ENCODE results near the gene TFR2. TPM values are rescaled to one million over a fixed set of nuclear protein-coding genes. Genes with fewer than 3 reads are reported as not detected.

The TFR2 gene
- total and polyA plus RNA-seq, 8 donors = 0.67 to 2.6 (median 1.2) TPM

DNA sequence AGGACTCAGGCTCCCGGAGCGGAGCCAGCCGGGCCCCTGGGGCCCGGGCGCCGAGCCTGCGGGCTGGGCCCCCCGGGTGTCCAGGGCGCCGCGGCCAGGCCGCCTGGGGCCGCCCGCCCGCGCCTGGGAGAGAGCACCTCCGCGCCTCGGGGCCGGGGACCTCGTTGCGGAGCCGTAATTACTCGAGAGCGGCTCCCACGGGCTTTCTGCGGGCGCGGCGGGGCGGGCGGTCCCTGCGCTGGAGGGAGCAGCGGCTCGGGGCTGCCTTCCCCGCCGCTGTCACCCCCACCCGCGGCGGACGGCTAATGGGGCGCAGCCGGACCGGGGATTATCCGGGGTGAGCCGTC is 33.7 kb upstream of the TFR2 start:
- Histone ChIP-seq H3K4me1 (peaks cover 5 to 50% of the 10 kb centered on the region in 2 donors), H3K4me3 (peak overlapping the region; percentile 91 to 95), H3K9me3 (no peaks in the 10 kb centered on the region), H3K36me3 (peaks cover 0 to 39% of the 10 kb centered on the region in 2 donors), H3K27ac (peak overlapping the region; percentile 96 to 98), H3K27me3 (no peaks in the 10 kb centered on the region)
- DNase-seq (peak in 1 of 4 donors; percentile 90), ATAC-seq (no peak)
- intact Hi-C loops (cut with DNase I) = no loop called here
- TF ChIP-seq, protein P1, sequence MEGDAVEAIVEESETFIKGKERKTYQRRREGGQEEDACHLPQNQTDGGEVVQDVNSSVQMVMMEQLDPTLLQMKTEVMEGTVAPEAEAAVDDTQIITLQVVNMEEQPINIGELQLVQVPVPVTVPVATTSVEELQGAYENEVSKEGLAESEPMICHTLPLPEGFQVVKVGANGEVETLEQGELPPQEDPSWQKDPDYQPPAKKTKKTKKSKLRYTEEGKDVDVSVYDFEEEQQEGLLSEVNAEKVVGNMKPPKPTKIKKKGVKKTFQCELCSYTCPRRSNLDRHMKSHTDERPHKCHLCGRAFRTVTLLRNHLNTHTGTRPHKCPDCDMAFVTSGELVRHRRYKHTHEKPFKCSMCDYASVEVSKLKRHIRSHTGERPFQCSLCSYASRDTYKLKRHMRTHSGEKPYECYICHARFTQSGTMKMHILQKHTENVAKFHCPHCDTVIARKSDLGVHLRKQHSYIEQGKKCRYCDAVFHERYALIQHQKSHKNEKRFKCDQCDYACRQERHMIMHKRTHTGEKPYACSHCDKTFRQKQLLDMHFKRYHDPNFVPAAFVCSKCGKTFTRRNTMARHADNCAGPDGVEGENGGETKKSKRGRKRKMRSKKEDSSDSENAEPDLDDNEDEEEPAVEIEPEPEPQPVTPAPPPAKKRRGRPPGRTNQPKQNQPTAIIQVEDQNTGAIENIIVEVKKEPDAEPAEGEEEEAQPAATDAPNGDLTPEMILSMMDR (IDR thresholded peaks at IDR 0.05) = no peak

DNA sequence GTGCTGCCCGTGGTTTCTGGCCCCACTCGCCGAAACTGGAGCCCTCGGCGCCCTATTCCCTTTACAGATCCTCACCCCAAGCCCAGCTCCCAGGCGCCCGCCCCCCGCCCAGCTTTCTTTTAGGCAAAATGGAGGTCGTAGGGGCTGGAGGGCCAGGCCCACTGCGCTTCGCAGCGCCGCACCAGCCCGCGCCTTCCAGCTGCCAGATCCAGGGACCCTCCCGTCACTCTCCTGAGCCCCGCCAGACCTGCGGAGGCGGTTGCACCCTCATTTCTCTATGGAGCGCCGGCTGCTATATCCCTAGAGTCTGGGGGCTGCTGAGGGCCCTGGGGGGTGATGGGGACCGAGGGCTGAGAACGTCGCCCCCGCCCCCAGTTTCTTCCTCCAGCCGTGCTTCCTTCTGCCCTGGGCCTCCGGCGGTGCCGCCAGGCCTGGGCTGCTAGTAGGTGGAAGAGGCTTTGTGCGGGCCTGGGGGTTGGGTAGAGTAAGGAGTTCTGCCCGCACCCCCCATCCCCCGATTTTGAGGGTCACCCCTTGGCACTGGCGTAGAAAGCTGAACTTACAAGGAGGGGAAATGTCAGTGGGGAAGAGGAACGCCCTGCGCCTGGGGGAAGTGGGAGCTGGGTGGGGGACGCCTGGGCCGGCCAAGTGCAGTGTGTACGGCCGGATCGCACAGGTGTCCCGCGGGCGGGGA is 33.2 kb upstream of the TFR2 start:
- Histone ChIP-seq H3K36me3 (peaks cover 0 to 34% of the 10 kb centered on the region in 2 donors), H3K4me1 (peaks cover 5 to 45% of the 10 kb centered on the region in 2 donors), H3K27me3 (no peaks in the 10 kb centered on the region), H3K4me3 (peak overlapping the region; percentile 91 to 95), H3K9me3 (no peaks in the 10 kb centered on the region), H3K27ac (peak overlapping the region; percentile 96 to 98)
- DNase-seq = no peak
- TF ChIP-seq, protein P1 (IDR thresholded peaks at IDR 0.05) = no peak
- ATAC-seq = no peak
- intact Hi-C loops (cut with DNase I) = no loop called here

DNA sequence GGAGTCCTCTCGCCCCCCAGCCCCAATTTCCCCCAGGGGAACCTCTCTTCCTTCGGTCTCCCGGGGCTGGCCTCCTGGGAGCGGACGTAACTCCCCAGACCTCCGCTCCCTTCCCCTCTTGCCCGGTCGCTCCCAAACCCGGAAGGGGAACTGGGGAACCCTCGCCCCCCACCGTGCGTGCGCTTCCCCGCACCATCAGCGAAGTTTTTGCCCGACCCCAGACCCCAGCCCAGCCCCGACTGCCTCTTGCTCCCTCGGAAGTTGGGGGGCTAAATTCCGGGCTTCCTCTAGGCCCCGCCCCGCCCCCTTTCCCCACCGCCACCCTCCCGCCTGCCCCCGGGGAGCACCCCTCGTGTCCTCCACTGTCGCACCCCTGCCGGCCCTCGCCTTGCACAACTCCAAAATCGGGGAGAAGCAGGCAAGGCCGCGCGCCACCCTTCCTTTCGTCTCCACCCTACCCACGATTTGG is 32.6 kb upstream of the TFR2 start:
- Histone ChIP-seq H3K27ac (peak overlapping the region; percentile 96 to 98), H3K27me3 (no peaks in the 10 kb centered on the region), H3K36me3 (peaks cover 0 to 28% of the 10 kb centered on the region in 2 donors), H3K4me1 (peaks cover 5 to 39% of the 10 kb centered on the region in 2 donors), H3K4me3 (peak overlapping the region; percentile 91 to 95), H3K9me3 (no peaks in the 10 kb centered on the region)
- DNase-seq = peak in 3 of 4 donors; percentile 62 to 88 (median 74)
- ATAC-seq = peak; percentile 1
- intact Hi-C loops (cut with DNase I) = no loop called here
- TF ChIP-seq, protein P1 (IDR thresholded peaks at IDR 0.05) = no peak

DNA sequence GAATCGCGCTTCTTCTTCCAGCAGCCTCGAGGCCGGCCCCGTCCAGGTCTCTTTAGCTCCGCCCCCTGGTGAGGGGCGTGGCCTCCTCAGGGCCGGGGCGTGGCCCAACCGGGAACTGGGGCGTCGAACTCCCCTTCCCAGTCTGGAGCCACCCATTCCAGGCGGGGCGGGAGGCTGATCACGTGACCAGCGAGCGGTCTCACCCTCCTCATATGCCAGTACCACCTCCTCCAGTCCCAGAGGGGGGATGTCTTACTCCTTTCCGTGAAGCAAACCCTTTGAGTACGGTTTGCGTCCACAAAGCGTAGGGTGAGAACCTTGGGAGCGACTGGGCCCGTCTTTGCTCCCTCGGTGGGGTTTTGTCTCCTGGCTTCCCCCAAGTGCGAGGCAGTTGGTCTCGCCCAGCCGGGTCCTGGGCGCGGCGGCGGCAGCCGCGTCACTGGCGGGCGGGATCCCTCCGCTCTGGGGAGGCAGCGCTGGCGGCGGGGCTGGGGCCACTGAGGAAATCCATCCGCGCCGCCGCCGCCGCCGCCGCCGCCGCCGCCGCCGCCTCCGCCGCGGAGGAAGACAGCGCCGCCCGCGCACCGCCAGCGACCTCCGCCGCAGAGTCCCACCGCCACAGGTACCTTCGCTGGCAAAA is 32.1 kb upstream of the TFR2 start, which contains the start of gene GNB2:
Gene GNB2 (plus strand): TSS at position 439 of the 640 bp plus-strand sequence. CDS start 2,526 bp downstream, outside the sequence.
- Histone ChIP-seq H3K36me3 (peaks cover 0 to 22% of the 10 kb centered on the region in 2 donors), H3K27me3 (no peaks in the 10 kb centered on the region), H3K27ac (peak within 1 kb of the TSS; percentile 96 to 98), H3K4me1 (peaks cover 5 to 34% of the 10 kb centered on the region in 2 donors), H3K4me3 (peak within 1 kb of the TSS; percentile 91 to 95), H3K9me3 (no peaks in the 10 kb centered on the region)
- intact Hi-C loops (cut with DNase I) = no loop called here
- TF ChIP-seq, protein P1 (IDR thresholded peaks at IDR 0.05) = no peak
- ATAC-seq = peak; percentile 89
- peak; percentile 98 to 100 (median 100) for DNase-seq

Measured in left lung (tissue), 10 donors.